DMS114 treated with DMSO at 0.1 percent for 48 hours (cell line): ENCODE measurements around the gene EXOC2.

Experiments used
- DNase-seq: peaks from one replicate; lab custom pipeline; 2025; ENCODE audit not compliant: unreplicated experiment; lab: John Stamatoyannopoulos, UW

Gene EXOC2, protein sequence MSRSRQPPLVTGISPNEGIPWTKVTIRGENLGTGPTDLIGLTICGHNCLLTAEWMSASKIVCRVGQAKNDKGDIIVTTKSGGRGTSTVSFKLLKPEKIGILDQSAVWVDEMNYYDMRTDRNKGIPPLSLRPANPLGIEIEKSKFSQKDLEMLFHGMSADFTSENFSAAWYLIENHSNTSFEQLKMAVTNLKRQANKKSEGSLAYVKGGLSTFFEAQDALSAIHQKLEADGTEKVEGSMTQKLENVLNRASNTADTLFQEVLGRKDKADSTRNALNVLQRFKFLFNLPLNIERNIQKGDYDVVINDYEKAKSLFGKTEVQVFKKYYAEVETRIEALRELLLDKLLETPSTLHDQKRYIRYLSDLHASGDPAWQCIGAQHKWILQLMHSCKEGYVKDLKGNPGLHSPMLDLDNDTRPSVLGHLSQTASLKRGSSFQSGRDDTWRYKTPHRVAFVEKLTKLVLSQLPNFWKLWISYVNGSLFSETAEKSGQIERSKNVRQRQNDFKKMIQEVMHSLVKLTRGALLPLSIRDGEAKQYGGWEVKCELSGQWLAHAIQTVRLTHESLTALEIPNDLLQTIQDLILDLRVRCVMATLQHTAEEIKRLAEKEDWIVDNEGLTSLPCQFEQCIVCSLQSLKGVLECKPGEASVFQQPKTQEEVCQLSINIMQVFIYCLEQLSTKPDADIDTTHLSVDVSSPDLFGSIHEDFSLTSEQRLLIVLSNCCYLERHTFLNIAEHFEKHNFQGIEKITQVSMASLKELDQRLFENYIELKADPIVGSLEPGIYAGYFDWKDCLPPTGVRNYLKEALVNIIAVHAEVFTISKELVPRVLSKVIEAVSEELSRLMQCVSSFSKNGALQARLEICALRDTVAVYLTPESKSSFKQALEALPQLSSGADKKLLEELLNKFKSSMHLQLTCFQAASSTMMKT

DNA sequence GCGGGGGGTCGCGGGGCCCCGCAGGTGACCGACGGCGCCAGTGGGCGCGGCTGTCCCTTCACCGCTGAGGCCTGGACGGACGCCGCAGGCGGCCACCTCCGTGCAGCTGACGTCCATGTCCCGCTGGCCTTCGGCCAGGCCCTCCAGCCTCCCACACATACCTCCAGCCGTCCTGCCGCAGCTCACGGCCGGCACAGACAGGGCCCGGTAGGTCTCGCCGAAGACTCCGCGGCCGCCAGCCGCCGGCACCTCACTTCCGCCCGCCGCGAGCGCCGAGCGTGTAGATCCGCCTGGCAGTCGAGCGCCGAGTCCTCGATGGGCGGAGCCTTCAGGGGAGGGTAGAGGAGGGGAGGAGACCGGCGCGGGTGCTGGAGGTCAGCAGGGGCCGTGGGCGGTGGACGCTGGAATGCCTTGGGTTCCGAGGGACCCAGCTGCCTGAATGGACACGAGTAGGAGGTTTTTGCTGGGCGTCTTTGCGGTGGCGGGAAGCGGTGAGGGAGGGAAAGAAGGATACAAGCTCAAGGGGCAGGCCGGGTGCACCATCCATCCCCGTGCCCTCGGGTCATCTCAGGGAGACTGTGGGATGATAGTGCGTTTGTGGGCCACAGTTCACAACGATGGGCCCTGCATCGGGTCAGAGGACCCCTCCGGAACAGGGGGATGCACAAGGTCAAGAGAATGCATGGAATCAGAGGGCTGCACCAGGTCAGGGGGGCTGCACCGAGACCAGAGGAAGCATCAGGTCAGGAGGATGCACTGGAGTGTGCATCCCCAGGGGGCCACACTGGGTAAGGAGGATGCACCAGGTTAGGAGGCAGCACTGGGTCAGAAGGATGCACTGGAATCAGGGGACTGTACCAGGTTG, at the start of gene EXOC2:
EXOC2 (minus strand) TSS at position 282 of the 865 bp plus-strand sequence. CDS start 55,321 bp downstream, outside the sequence.
- peak; percentile 75 for DNase-seq

DNA sequence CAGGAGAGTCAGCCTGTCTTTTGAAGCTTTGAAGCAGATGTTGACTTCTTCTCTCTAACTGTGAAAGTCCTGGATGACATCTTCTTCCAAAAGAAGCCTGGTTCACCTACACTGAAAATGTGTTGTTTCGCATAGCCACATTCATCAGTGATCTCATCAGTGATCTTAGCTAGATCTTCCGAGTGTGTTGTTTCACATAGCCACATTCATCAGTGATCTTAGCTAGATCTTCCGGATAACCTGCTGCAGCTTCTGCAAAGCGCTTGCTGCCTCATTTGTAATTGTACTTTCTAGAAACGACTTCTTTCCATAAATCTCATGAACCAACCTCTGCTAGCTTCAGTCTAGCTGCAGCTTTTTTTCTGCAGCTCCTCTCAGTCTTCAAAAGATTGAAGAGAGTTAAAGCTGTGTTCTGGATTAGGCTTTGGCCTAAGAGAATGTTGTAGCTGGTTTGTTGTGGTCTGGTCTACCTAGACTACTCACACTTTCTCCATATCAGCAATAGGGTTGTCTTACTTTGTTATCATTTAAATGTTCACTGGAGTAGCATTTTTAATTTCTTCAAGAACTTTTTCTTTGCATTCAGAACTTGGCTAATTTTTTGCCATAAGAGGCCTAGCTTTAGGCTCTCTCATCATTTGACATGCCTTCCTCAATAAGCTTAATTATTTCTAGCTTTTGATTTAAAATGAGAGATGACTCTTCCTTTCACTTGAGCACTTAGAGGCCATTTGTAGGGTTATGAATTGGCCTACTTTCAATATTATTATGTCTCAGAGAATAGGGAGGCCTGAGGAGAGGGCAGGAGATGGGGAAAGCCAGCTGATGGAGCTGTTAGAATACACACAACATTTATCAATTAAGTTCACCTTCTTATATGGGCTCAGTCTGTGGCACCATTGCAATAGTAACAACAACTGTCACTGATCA, 48.7 kb upstream of the EXOC2 start:
- no peak for DNase-seq

DNA sequence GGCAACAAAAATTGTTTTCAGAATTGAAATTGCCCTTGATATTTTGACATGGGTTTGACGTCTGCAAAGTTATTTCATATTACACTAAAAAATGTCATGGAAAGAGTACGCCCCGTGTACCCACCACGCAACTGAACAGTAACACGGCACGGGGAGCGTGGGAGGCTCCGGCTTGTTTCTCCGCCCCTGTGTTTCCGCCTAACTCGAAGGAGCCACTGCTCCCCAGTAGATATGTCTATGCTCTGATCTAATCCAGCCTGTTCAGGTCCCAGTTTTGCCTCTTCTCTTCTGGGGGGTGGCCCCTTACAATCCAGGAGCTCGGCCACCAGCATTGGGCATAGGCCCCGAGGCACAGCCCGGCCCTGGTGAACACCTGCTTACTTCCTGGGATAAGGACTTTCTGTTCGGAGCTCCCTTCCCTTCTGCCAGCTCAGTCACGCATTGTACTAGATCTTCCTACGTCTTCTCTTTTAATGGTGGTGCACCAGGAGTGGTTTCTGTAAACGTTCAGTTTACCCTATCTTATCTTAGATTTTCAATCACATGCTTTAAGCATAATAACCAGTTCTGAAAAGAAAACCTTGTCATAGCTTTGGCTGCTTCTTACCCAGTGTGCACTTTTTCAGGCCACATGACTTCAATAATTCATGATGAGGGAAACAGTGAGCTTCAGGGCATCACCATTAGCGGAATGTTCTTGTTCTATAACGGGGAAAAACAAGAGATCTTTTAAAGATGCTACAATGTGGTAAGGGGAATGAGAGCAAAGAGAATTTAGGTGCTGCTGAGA, 43.9 kb upstream of the EXOC2 start:
- DNase-seq = no peak

- no peak for DNase-seq
Measured at GRCh38 chr6:733431-734219, 40.7 kb upstream of the EXOC2 start.

DNA sequence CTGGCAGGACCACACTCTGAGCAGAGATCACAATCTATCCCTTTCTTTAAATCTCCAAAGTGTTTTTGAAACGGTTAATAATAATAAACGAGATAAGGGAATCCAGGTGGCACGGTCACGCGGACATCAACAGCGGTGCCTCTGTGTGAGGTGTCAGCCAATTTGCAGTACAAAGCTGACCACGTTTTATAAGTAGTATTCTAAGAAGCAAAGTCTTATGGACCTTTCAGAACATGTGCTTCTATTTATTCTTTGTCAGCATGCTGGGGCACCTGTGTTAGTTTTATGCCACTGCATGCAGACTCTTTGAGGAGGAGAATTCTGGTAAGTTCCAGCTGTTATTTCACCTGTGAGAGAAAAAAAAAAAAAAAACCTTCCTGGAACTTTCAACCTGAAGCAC, 39.0 kb upstream of the EXOC2 start:
- DNase-seq = no peak

- no peak for DNase-seq
Measured at GRCh38 chr6:729606-730320, 36.8 kb upstream of the EXOC2 start.

GRCh38 chr6:727856-728255, 34.9 kb upstream of the EXOC2 start:
- DNase-seq = no peak

DNA sequence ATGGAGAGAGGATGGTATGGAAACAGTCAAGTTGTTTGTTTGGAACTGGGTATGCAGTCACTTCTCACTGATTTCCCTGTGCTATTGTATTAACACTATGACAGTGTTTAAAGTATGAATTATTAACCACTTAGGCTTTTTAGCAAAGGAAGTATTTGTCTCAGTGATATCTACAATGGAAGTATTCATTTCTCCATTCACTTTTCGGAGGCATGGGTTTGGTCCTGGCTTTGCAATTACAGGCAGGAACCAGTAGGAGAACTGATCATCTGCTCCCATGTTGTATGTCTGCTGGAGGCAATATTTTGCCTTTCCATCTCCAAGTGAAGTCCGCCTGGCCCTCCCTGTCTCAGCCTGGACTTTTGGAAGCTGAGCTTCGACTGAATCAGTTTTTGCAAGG, 30.6 kb upstream of the EXOC2 start:
- DNase-seq = no peak

- DNase-seq = no peak
Measured at GRCh38 chr6:722608-723007, 29.7 kb upstream of the EXOC2 start.

DNA sequence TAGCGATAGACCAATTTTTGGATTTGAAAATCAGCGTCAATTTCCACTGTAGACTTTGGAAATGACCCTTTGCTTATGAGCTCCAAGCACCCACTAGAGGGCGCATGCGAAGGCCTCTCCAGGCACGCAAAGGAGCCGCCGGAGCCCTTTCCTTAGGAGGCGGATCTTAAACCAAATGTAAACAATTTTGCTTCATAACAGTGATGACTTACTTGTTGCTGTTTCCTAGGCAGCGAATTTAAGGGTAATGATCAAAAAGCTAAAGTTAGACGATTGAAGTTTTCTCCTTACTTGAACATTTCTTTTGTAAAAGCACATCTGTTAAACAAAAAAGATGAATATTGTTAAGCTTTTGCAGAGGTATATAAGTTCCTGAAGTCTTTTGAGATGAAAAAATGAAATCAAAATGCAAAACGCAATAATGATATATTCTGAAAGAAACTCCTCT, 29.2 kb upstream of the EXOC2 start:
- peak; percentile 73 for DNase-seq

DNA sequence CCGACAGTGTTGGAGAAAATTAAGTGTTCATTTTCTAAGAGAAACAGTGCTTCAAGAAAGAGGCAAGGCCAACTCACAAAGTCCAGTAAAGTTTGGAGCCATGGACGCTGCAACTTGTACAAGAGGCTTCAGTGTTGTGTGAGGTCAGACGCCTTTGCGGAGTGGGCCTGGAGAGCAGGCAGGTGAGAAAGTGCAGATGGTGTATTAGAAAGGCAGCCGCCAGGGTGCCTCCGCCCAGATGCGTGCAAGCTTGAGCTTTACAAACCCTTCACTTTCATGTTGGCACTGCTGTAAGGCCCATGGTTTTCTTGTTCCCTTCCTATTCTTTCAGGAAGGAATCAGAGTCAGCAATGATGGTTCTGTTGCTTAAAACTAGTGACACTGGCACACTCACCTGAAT, 25.4 kb upstream of the EXOC2 start:
- DNase-seq = no peak

DNA sequence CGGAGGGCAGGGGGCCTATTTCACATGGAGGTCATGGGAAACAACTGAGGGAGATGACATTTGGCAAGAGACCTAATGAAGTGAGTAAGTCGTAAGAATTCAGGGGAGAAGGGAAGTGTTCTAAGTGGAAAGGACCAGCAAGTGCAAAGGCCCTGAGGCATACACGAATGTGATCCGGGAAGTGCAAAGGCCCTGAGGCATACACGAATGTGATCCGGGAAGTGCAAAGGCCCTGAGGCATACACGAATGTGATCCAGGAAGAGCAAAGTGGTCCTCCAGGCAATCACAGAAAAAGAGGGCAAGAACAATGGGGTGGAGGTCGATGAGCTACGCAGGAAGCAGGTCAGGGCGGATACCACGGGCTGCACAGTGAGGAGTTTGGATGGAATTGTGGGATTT, 24.2 kb upstream of the EXOC2 start:
- DNase-seq = no peak

DNA sequence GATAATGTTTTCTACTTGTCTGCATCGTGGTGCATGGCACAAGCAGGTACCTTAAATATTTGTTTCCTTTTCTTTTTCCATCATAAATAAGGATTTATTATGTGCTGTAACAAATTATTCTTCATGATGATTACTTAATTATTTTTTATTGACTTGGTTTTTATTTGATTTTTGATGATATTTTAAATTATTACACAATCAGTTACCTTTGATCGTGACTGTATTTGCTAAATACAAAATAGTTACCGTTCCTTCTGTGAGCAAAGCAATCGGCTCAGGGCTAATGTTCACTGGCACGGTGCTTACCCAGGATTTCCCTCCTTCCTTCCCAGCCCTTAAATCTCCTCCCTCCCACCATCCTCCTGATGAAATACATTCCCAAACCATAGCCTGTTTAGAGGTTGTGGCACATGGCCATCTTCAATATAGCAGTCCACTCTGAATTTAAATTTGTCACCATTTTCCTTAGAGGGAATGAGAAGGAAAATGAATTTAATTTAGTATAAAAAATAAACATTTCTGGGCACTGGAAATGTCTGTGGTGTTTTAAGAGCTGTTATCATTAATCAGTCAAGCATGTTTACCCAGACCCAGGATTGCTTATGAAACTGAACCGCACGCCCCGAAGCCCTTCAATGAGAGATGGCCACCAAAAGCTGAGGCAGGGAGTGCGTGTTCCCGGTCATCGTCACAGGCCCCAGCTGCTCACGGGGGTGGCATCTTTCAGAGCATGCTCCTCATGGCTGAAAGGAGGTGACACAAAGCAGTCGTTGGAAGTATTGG, 23.0 kb upstream of the EXOC2 start:
- DNase-seq = no peak

- no peak for DNase-seq
Measured at GRCh38 chr6:714100-714499, 21.2 kb upstream of the EXOC2 start.

DNA sequence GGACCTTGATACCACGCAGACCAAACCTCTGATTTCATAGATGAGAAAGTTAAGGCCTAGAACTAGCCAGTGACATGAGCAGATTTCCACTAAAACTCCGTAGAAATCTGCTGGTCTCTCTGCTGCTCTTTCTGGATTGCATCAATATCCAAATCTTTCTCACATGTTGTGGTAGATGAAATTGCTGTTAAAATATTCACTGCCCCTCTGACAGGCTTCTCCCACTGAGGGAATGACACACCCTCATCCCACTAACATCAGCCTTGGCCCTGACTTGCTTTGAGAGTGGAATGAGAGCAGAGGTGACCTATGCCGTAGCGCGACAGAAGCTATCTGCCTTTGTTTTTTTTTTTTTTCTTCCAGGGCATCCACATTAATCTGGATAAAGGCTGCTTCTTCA, 20.4 kb upstream of the EXOC2 start:
- no peak for DNase-seq

DNA sequence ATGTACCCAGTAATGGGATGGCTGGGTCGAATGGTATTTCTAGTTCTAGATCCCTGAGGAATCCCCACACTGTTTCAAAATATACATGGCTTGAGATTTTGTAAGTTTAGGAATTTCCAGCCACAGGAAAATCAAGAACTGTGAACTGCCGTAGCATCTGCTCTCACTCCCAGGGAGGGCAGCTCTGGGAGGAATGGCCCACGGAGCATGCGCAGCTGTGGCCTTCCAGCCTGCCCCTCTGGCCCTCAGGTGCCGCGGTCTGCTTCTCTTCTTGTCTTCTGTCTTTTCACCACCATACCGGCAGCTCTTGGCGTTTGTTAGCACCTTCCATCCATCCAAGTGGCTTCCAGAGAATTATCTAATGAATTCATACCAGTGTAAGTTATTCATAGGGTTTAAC, 19.9 kb upstream of the EXOC2 start:
- no peak for DNase-seq

- no peak for DNase-seq
Measured at GRCh38 chr6:711925-712324, 19.0 kb upstream of the EXOC2 start.
